ENCODE results near the gene ARHGEF4.

Gene ARHGEF4

DNA sequence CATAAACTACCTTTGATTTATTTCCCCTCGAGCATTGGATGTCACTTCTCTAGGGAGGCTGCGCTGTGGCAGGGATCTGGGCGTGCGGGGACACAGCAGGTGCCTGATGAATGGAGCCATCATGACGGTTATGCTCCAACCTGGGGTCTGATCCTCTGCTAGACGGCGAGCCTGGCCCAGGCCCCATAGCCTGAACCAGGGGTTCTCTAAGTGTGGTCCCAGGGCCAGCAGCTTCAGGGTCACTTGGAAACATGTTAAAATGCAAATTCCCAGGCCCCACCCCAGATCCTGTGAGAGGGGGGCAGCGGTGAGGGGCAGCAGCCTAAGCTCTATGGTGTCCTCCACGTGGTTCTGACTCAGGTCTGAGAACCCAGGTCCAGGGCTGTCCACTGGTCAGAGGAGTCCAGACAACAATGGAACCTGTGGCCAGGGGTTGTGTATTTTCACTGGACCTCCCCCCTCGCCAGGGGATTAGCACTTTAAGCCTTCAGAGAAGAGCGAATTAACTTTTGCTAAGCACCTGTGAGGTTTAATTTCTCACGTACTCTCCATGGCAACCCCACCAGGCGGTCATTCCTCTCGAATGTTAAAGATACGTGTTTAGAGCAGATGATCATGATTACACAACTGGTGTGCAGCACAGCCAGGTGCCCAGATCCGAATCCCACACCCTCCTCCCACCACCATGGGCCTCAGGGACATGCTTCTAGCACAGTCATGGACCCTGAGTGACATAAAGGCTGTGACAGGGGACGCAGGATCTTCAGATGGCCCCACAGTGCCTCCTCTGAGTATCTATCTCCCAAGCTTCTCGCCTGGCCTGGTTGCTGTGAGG is 1.6 kb upstream of the ARHGEF4 start:
- H3K4me3 ChIP-seq (ENCODE audit: low read depth, low read length): no peak overlapping the region
- TF ChIP-seq, protein P1, sequence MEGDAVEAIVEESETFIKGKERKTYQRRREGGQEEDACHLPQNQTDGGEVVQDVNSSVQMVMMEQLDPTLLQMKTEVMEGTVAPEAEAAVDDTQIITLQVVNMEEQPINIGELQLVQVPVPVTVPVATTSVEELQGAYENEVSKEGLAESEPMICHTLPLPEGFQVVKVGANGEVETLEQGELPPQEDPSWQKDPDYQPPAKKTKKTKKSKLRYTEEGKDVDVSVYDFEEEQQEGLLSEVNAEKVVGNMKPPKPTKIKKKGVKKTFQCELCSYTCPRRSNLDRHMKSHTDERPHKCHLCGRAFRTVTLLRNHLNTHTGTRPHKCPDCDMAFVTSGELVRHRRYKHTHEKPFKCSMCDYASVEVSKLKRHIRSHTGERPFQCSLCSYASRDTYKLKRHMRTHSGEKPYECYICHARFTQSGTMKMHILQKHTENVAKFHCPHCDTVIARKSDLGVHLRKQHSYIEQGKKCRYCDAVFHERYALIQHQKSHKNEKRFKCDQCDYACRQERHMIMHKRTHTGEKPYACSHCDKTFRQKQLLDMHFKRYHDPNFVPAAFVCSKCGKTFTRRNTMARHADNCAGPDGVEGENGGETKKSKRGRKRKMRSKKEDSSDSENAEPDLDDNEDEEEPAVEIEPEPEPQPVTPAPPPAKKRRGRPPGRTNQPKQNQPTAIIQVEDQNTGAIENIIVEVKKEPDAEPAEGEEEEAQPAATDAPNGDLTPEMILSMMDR (IDR thresholded peaks at IDR 0.05; ENCODE audit: borderline replicate concordance, insufficient read depth, low read depth, low read length): no peak

DNA sequence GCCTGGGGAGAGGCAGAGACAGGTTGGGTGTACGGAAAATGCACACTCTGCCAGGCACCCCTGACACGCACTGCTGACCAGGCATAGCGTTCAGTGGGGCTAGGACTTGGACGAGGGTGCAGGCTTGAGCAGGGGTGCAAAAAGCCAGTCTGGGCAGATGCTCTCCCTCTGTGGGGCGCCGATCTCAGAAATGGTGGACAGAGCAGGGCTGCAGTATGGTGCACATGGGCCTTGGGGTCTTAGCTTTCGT is 1.0 kb upstream of the ARHGEF4 start:
- TF ChIP-seq, protein P1 (IDR thresholded peaks at IDR 0.05; ENCODE audit: borderline replicate concordance, insufficient read depth, low read depth, low read length): no peak
- H3K4me3 ChIP-seq (ENCODE audit: low read depth, low read length): no peak overlapping the region

DNA sequence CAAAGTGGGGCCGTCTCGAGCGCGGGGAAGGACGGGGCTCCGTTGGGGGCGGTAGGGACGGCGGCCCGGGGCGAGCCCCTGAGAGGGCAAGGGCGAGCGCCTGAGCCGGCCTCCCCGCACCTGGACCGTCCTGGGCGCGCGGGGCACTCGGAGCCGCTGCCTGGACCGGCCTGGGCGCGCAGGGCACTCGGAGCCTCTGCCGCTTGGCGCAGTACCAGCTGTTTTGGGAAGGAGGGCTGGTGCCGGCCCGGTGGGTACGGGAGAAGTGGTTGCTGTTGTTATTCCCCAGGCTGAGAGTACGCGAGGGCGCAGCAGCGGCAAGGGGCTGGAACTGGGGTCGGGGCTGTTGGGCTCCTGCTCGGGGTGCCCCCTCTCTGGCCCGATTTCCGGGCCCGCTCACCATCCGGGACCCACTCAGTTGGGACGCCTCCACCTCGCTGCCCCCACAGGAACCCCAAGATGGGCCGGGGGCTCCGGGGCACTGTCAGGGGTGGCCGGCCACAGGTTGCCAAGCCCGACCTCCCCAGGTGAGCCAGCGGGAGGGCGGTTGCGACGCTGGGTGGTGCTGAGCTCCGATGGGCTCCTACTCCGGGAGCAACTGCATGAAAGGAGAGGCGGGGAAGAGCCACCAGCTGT is 579 bp downstream of the ARHGEF4 start:
- H3K4me3 ChIP-seq (ENCODE audit: low read depth, low read length): no peak overlapping the region
- TF ChIP-seq, protein P1 (IDR thresholded peaks at IDR 0.05; ENCODE audit: borderline replicate concordance, insufficient read depth, low read depth, low read length): no peak

DNA sequence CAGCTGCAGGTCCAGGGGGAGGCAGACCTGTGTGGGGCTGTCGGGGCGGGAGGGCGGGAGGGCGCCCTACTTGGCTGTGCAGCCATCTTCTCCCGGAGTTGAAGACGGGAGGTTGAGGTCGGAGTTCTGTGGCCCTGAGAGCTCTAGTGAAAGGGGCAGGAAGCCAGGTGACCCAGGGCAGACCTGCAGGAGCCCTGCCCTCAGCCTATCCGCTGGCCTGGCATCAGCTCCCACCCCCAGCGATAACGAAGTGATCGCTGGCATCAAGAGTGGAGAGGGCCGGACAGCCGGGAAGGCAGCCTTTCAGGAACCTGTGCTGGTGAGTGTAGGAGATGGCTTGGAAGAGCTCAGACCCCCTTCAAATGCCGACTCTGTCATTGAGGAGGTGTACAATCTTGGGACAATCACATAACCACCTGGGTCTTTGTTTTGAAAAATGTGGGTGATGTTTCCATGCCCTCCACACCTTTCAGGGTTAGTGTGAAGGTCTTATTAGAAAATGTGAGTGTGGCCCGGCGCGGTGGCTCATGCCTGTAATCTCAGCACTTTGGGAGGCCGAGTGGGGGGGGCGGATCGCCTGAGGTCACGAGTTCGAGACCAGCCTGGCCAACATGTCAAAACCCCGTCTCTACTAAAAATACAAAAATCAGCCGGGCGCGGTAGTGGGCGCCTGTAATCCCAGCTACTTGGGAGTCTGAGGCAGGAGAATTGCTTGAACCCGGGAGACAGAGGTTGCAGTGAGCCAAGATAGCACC is 1.3 kb downstream of the ARHGEF4 start:
- H3K4me3 ChIP-seq (ENCODE audit: low read depth, low read length): no peak overlapping the region
- TF ChIP-seq, protein P1 (IDR thresholded peaks at IDR 0.05; ENCODE audit: borderline replicate concordance, insufficient read depth, low read depth, low read length): no peak

DNA sequence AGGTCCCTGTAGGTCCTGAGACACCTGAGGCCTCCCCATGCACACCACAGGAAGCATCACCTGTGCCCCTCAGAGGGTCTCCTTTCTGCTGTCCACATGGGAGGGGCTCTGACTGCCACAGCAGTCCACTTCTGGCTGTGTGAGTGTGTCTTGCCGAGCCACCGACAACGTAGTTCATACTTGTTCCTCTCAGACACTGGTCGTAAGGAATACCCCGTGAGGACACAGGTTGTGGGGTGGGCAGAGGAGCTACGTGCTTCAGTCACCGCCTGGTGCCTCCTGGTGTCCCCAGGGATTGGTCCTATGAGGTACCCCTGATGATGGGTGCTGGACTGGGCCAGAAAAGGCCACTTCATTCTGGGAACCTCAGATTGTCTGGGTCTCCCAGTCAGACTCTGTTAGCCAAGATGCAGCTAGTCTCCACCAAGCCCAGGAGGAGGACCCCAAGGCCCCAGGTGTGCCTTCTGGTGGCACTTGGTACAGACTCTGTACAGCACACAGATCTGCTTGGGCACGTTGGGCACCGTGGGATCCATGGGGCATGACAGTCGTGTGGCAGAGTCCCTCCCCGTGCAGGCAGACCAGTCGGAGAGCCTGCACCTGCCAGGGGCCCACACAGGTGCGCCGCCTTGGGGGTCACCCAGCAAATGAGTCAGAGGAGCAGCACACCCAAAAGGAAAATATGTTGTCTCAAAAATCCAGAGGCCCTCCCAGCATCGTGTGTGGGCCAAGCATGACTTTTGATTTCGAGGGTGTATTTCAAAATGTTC is 2.5 kb downstream of the ARHGEF4 start:
- TF ChIP-seq, protein P1 (IDR thresholded peaks at IDR 0.05; ENCODE audit: borderline replicate concordance, insufficient read depth, low read depth, low read length): no peak
- no peak overlapping the region for H3K4me3 ChIP-seq (ENCODE audit: low read depth, low read length)

DNA sequence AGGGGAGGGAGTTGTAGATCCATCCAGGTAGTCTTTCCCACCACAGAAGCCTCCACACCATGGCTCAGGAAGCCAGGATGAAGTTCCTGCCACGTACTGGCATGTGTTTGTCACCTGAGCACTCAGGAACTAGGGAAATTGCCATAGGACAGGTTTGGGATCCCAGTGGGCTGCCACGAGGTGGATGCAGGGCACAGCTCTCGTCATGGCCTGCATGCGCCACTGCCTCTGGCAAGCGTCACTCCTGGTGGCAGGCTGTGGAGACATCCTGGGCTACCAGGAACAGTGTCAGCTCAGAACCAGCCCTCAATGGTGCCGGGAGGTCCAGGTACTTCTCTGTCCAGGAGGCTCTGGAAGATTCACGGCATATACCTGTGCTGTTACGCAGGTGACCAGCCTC is 3.8 kb downstream of the ARHGEF4 start:
- no peak overlapping the region for H3K4me3 ChIP-seq (ENCODE audit: low read depth, low read length)
- TF ChIP-seq, protein P1 (IDR thresholded peaks at IDR 0.05; ENCODE audit: borderline replicate concordance, insufficient read depth, low read depth, low read length): no peak
